K562 (cell line): ENCODE data around the gene NPC1. TPM values are rescaled to one million over a fixed set of nuclear protein-coding genes. Genes with fewer than 3 reads are reported as not detected.

Experiments used
- E2F6 ChIP-seq, 2 experiments: IDR thresholded peaks; 2 replicates each; pipeline ENCODE4 v1.6.1; 2011; ENCODE audit warnings: borderline replicate concordance in 1 of 2, control low read depth in 1 of 2, low read depth in 1 of 2, low read length in 1 of 2, mild to moderate bottlenecking in 1 of 2, mixed read lengths in 1 of 2, moderate library complexity in 1 of 2; ENCODE audit not compliant: insufficient read depth in 1 of 2, insufficient read length in 1 of 2, poor library complexity in 1 of 2, severe bottlenecking in 1 of 2; ENCODE audit errors: extremely low read depth in 1 of 2
- HDAC3 ChIP-seq: fragments of 450-650 bp; IDR thresholded peaks from 2 replicates; pipeline ENCODE4 v1.6.1; 2018; ENCODE audit warnings: borderline replicate concordance, mild to moderate bottlenecking, moderate library complexity; ENCODE audit not compliant: partially characterized antibody
- KLF16 ChIP-seq: IDR thresholded peaks from 2 replicates; pipeline ENCODE4 v1.6.1; 2016; ENCODE audit warnings: antibody characterized with exemption
- NBN ChIP-seq: fragments of 450-650 bp; IDR thresholded peaks from 2 replicates; pipeline ENCODE4 v1.6.1; 2016; ENCODE audit warnings: low read depth, mild to moderate bottlenecking
- SRF ChIP-seq, 2 experiments: fragments of 250-450, 450-650 bp in 1 of 2; sonication (Bioruptor Pico) in 1 of 2; sonication (generic) in 1 of 2; formaldehyde crosslinking; IDR thresholded peaks; 2 replicates each; pipeline versions ENCODE4 v1.5.0 to v1.5.1; 2020 to 2022; ENCODE audit warnings: mild to moderate bottlenecking in 1 of 2, missing genetic modification reagents in 1 of 2
- ZNF232 ChIP-seq: sonication (generic); formaldehyde crosslinking; IDR thresholded peaks from 2 replicates; pipeline ENCODE4 v1.8.0; 2022; ENCODE audit warnings: mild to moderate bottlenecking, missing genetic modification reagents
- ZNF253 ChIP-seq: fragments of 250-450 bp; sonication (Bioruptor Pico); conservative IDR thresholded peaks from 2 replicates; pipeline ENCODE4 v1.6.1; 2021; ENCODE audit warnings: mild to moderate bottlenecking
- ZNF668 ChIP-seq: fragments of 250-450 bp; sonication (Bioruptor Pico); IDR thresholded peaks from 2 replicates; pipeline ENCODE4 v1.8.0; 2022; ENCODE audit warnings: mild to moderate bottlenecking, inconsistent platforms
- polyA plus RNA-seq, 8 experiments: library from polyadenylated mRNA; depleted of rRNA in 4 of 8; stranded (reverse) in 5 of 8; unstranded in 3 of 8; fragments of >200 nt; fragmentation: Nextera tagmentation in 2 of 8; fragmentation: Illumina TruSeq in 1 of 8; extraction: Ambion mirVana in 2 of 8; extraction: Trizol in 1 of 8; gene quantifications; 2 replicates each; pipeline versions ENCODE4 v1.2.1 to v1.2.3, GENCODE V29; 2011 to 2014; ENCODE audit warnings: inconsistent platforms in 1 of 8, missing spikeins in 1 of 8
- total RNA-seq, 7 experiments: library from RNA; depleted of rRNA in 6 of 7; stranded (reverse); fragments of >200 nt in 6 of 7; fragmentation: Illumina TruSeq in 2 of 7; extraction: Trizol in 2 of 7; gene quantifications; 2 replicates each; pipeline versions ENCODE4 v1.2.1 to v1.2.3, GENCODE V29; 2011 to 2021; ENCODE audit warnings: low replicate concordance in 1 of 7
- TF ChIP-seq, protein P1 (sequence below): sonication (generic); formaldehyde crosslinking; IDR thresholded peaks from 2 replicates; pipeline ENCODE4 v1.8.0; 2022; ENCODE audit warnings: missing genetic modification reagents, mild to moderate bottlenecking, borderline replicate concordance
- TF ChIP-seq, protein P2 (sequence below): fragments of 250-450 bp; sonication (Bioruptor Pico); IDR thresholded peaks from 2 replicates; pipeline ENCODE4 v1.5.0; 2021; ENCODE audit warnings: mild to moderate bottlenecking, borderline replicate concordance

The NPC1 gene
- total and polyA plus RNA-seq, 9 of the 15 experiments (the other 6 are each of a cell fraction or from before 2014, with no cell fraction given) = 17.1 to 45.9 (median 27.6) TPM

GRCh38 chr18:23586249-23587196 is at the start of gene NPC1 (continued):
- TF ChIP-seq E2F6 (IDR thresholded peaks at IDR 0.05; ENCODE audit: borderline replicate concordance in 1 of 2, extremely low read depth in 1 of 2, insufficient read depth in 1 of 2, insufficient read length in 1 of 2, low read depth in 1 of 2, low read length in 1 of 2, poor library complexity in 1 of 2, severe bottlenecking in 1 of 2) (peak; percentile 54 to 92), ZNF253 (CRISPR knock-in tag) (no peak), ZNF668 (CRISPR knock-in tag) (no peak), NBN (no peak), ZNF232 (CRISPR knock-in tag) (no peak), SRF (CRISPR knock-in tag; IDR thresholded peaks at IDR 0.05) (peak in 1 of 2 experiments; percentile 54; a peak in 1 of 4 replicates), HDAC3 (no peak), KLF16 (peak; percentile 54)
- TF ChIP-seq, protein P1, sequence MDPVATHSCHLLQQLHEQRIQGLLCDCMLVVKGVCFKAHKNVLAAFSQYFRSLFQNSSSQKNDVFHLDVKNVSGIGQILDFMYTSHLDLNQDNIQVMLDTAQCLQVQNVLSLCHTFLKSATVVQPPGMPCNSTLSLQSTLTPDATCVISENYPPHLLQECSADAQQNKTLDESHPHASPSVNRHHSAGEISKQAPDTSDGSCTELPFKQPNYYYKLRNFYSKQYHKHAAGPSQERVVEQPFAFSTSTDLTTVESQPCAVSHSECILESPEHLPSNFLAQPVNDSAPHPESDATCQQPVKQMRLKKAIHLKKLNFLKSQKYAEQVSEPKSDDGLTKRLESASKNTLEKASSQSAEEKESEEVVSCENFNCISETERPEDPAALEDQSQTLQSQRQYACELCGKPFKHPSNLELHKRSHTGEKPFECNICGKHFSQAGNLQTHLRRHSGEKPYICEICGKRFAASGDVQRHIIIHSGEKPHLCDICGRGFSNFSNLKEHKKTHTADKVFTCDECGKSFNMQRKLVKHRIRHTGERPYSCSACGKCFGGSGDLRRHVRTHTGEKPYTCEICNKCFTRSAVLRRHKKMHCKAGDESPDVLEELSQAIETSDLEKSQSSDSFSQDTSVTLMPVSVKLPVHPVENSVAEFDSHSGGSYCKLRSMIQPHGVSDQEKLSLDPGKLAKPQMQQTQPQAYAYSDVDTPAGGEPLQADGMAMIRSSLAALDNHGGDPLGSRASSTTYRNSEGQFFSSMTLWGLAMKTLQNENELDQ (CRISPR knock-in tag) = no peak
- TF ChIP-seq, protein P2, sequence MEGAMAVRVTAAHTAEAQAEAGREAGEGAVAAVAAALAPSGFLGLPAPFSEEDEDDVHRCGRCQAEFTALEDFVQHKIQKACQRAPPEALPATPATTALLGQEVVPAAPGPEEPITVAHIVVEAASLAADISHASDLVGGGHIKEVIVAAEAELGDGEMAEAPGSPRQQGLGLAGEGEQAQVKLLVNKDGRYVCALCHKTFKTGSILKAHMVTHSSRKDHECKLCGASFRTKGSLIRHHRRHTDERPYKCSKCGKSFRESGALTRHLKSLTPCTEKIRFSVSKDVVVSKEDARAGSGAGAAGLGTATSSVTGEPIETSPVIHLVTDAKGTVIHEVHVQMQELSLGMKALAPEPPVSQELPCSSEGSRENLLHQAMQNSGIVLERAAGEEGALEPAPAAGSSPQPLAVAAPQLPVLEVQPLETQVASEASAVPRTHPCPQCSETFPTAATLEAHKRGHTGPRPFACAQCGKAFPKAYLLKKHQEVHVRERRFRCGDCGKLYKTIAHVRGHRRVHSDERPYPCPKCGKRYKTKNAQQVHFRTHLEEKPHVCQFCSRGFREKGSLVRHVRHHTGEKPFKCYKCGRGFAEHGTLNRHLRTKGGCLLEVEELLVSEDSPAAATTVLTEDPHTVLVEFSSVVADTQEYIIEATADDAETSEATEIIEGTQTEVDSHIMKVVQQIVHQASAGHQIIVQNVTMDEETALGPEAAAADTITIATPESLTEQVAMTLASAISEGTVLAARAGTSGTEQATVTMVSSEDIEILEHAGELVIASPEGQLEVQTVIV = no peak
